Small intestine (tissue), 7 donors: ENCODE measurements around the gene COG5. TPM values are rescaled to one million over a fixed set of nuclear protein-coding genes. Genes with fewer than 3 reads are reported as not detected.
"Not testable (repeated sequence)": the region's sequence is repeated elsewhere in the genome, so short reads cannot be mapped to it uniquely, and the experiment has no call there.

ENCODE experiments used
- DNase-seq, 2 donors: peaks; one replicate each; pipeline versions ENCODE4 v3.0.0 to v3.0.0-alpha.2; 2013
- FAIRE-seq: peaks from 2 replicates; lab custom pipeline; 2012; peaks lifted over from hg19 to GRCh38; lab: Jason Lieb, UNC
- H3K27ac ChIP-seq, 3 donors: one replicate each; pipeline ENCODE4 v1.5.1; 2013; ENCODE audit warnings: low read length in 2 of 3, mild to moderate bottlenecking in 2 of 3, control low read depth in 1 of 3, inconsistent platforms in 1 of 3, low read depth in 1 of 3, moderate library complexity in 1 of 3
- H3K27me3 ChIP-seq, 3 donors: one replicate each; pipeline ENCODE4 v1.6.1; 2013; ENCODE audit warnings: low read length in 3 of 3, inconsistent platforms in 1 of 3; ENCODE audit not compliant: control insufficient read depth in 3 of 3, insufficient read depth in 3 of 3
- H3K36me3 ChIP-seq, 3 donors: one replicate each; pipeline ENCODE4 v1.6.1; 2013; ENCODE audit warnings: low read length in 3 of 3, inconsistent platforms in 1 of 3, low read depth in 1 of 3, mild to moderate bottlenecking in 1 of 3, moderate library complexity in 1 of 3; ENCODE audit not compliant: control insufficient read depth in 3 of 3, insufficient read depth in 2 of 3
- H3K4me1 ChIP-seq, 3 donors: one replicate each; pipeline ENCODE4 v1.6.1; 2013; ENCODE audit warnings: low read length in 2 of 3, inconsistent platforms in 1 of 3, low read depth in 1 of 3, mild to moderate bottlenecking in 1 of 3, moderate library complexity in 1 of 3; ENCODE audit not compliant: control insufficient read depth in 3 of 3, insufficient read depth in 2 of 3
- H3K4me3 ChIP-seq, 3 donors: one replicate each; pipeline ENCODE4 v1.5.1; 2013; ENCODE audit warnings: low read length in 3 of 3, control low read depth in 1 of 3, inconsistent platforms in 1 of 3, low read depth in 1 of 3, mild to moderate bottlenecking in 1 of 3, moderate library complexity in 1 of 3
- H3K9me3 ChIP-seq, 2 donors: one replicate each; pipeline ENCODE4 v1.6.1; 2013; ENCODE audit warnings: low read depth in 1 of 2, low read length in 1 of 2; ENCODE audit not compliant: control insufficient read depth in 2 of 2, insufficient read depth in 1 of 2
- WGBS, 3 donors: extraction: QIAGEN DNeasy Blood & Tissue Kit; methylation state at CpG; one replicate each; pipeline ENCODE4 v1.1.7; 2013; 5-methylcytosine and 5-hydroxymethylcytosine counted together
- polyA plus RNA-seq, 4 donors: library from polyadenylated mRNA; stranded (reverse) in 3 of 4; unstranded in 1 of 4; fragments of 200-250 nt in 3 of 4; fragments of 120-200 nt in 1 of 4; gene quantifications; one replicate each; pipeline versions ENCODE4 v1.2.1 to v1.2.3, GENCODE V29; 2013
- donor health status: healthy with polysubstance abuse.
- donor health status: control.
- donor health status: control.
- donor health status: Bipolar disorder and iron deficiency.
- donor health status: healthy.

Gene COG5
- polyA plus RNA-seq, 4 donors, result 10.3 to 41.6 (median 12.5) TPM

- no peak overlapping the region for H3K27ac ChIP-seq
- H3K4me1 ChIP-seq, result no peaks in the 10 kb centered on the region
- no peak overlapping the region for H3K4me3 ChIP-seq
- H3K9me3 ChIP-seq, result peaks cover 0 to 17% of the 10 kb centered on the region in 2 donors
- peaks cover 0 to 31% (median 8%) of the 10 kb centered on the region in 3 donors for H3K36me3 ChIP-seq
- FAIRE-seq (no peak), DNase-seq (no peak)
- 95 to 100% (median 98%) methylated on average over 4 of the region's 4 CpGs for WGBS, 3 donors
- no peaks in the 10 kb centered on the region for H3K27me3 ChIP-seq
These were observed 18.7 kb downstream of the COG5 start for GRCh38 chr7:107544848-107545591.

DNA sequence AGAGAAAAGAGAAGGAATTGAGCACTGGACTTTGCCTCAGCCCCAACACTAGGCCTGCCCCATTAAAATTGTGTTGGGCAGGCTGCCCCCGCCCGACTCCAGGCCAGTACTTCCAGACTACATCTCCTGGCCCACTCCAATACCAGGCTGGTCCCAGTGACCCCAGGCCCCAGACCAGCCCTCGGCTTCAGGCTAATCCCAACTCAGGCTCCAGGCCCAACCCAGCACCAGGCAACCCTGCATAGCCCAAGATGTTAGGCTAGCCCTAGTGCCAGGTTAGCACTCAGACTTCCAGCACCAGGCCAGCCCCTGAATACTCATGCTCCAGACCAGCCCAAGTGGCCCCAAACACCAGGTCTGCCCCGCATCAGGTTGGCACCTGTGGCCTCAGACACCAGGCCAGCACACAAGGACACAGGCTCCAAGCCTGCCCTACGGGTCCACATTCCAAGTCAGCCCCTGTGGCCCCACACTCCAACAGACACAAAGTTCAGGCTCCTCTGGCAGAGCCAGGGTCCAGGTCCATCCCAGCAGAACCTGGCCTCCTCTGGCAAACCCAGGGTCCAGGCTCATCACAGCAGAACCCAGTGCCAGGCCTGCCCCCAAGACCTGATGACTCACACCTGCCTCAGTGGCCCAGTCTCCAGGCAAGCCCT, 20.3 kb downstream of the COG5 start:
- DNase-seq (no peak), FAIRE-seq (no peak)
- H3K4me3 ChIP-seq, result no peak overlapping the region
- H3K36me3 ChIP-seq, result peaks cover 0 to 34% (median 8%) of the 10 kb centered on the region in 3 donors
- WGBS, 3 donors, result 86 to 100% (median 97%) methylated on average over 5 of the region's 5 CpGs
- H3K27me3 ChIP-seq, result no peaks in the 10 kb centered on the region
- no peaks in the 10 kb centered on the region for H3K4me1 ChIP-seq
- H3K27ac ChIP-seq, result no peak overlapping the region
- peaks cover 0 to 17% of the 10 kb centered on the region in 2 donors for H3K9me3 ChIP-seq

DNA sequence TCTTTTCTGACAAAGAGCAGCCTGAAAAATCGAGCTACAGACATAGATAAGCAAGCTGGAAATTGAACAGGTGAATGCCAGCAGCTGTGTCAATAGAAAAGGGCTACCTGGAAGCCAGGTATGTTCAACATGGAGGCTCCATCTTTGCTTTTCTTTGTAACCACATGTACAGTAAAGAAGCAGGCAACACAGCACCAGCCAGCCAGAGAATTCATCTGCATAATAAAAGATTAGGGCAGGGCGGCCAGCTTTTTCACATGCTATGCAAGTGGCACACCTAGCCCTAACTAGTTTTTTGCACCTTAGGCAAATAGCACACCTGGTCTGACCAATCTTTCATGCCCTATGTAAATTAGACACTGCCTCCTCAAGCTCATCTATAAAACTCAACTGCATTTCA, 25.7 kb downstream of the COG5 start:
- no peak overlapping the region for H3K4me3 ChIP-seq
- no peaks in the 10 kb centered on the region for H3K4me1 ChIP-seq
- H3K9me3 ChIP-seq, result no peaks in the 10 kb centered on the region
- H3K36me3 ChIP-seq, result peaks cover under 1 to 14% (median 3%) of the 10 kb centered on the region in 3 donors
- DNase-seq (peak; percentile 5 to 8), FAIRE-seq (no peak)
- WGBS, 3 donors, result 24 to 57% (median 25%) methylated on average over 2 of the region's 2 CpGs
- H3K27ac ChIP-seq, result no peak overlapping the region
- H3K27me3 ChIP-seq, result no peaks in the 10 kb centered on the region

GRCh38 chr7:107537228-107537627, 26.5 kb downstream of the COG5 start:
- not testable (repeated sequence) for H3K4me3 ChIP-seq, H3K27ac ChIP-seq, H3K27me3 ChIP-seq, DNase-seq, FAIRE-seq, H3K4me1 ChIP-seq, H3K9me3 ChIP-seq
- peaks cover 0 to 11% (median 3%) of the 10 kb centered on the region in 3 donors for H3K36me3 ChIP-seq
- WGBS, 3 donors, result 92 to 96% (median 93%) methylated on average over 4 of the region's 4 CpGs

GRCh38 chr7:107534139-107534538, 29.6 kb downstream of the COG5 start:
- no peak overlapping the region for H3K4me3 ChIP-seq
- FAIRE-seq (no peak), DNase-seq (no peak)
- H3K4me1 ChIP-seq, result no peaks in the 10 kb centered on the region
- no peaks in the 10 kb centered on the region for H3K27me3 ChIP-seq
- no peaks in the 10 kb centered on the region for H3K9me3 ChIP-seq
- H3K27ac ChIP-seq, result no peak overlapping the region
- peaks cover 0 to 13% (median 3%) of the 10 kb centered on the region in 3 donors for H3K36me3 ChIP-seq

DNA sequence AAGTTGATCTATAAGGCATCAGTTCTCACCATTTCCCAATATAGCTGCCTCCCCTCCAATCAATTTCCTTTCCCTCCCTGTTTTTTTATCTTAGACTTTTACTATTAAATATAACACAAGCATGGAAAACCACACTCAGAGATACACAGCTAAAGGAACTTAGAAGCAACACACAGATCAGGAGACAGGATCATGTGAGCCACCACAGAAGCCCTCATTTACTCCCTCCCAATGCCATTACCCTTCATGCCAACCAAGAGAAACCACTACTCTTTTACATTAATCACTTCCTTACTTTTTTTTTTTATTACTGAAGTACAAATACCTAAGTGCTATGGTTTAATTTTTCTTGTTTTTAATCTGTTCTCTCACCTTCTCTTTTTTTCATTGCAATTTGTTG, 33.0 kb downstream of the COG5 start:
- no peaks in the 10 kb centered on the region for H3K4me1 ChIP-seq
- H3K27me3 ChIP-seq, result no peaks in the 10 kb centered on the region
- H3K4me3 ChIP-seq, result no peak overlapping the region
- no peak for DNase-seq
- no peak overlapping the region for H3K27ac ChIP-seq
- no peaks in the 10 kb centered on the region for H3K9me3 ChIP-seq
- no peak for FAIRE-seq
- peaks cover 0 to 12% (median 3%) of the 10 kb centered on the region in 3 donors for H3K36me3 ChIP-seq

DNA sequence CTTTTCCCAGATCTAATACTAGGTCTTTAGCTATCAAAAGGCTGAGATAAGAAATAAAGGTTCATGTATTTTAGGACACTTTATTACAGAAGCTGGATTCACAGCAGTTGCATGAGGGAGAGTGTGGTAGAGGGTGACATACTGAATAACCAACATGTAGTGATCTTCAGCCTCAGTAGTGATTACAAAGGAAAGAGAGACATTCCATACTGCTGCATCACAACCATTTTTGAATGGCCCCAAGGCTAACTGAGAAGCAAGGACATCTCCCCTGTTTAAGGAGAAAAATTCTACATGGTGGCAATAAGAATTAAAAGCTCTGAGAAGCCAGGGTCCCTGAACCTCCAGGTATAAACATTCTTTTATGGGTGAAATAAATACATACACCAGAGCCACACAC, 35.3 kb downstream of the COG5 start:
- FAIRE-seq (no peak), DNase-seq (no peak)
- H3K27me3 ChIP-seq, result no peaks in the 10 kb centered on the region
- no peak overlapping the region for H3K4me3 ChIP-seq
- H3K9me3 ChIP-seq, result no peaks in the 10 kb centered on the region
- no peak overlapping the region for H3K27ac ChIP-seq
- H3K36me3 ChIP-seq, result peaks cover 0 to 19% (median 3%) of the 10 kb centered on the region in 3 donors
- H3K4me1 ChIP-seq, result no peaks in the 10 kb centered on the region

GRCh38 chr7:107527196-107527595, 36.5 kb downstream of the COG5 start:
- FAIRE-seq (no peak), DNase-seq (no peak)
- Histone ChIP-seq H3K4me1 (no peaks in the 10 kb centered on the region), H3K27ac (no peak overlapping the region), H3K9me3 (no peaks in the 10 kb centered on the region), H3K27me3 (no peaks in the 10 kb centered on the region), H3K4me3 (no peak overlapping the region), H3K36me3 (peaks cover 0 to 22% (median 3%) of the 10 kb centered on the region in 3 donors)
- WGBS, 3 donors, result 85 to 87% (median 85%) methylated on average over 3 of the region's 3 CpGs
